IMR-90 (cell line): ENCODE data around the gene ANAPC5.

Source experiments
- BHLHE40 ChIP-seq: fragments of 150-350 bp; IDR thresholded peaks from 2 replicates; pipeline ENCODE4 v1.6.1; 2016; ENCODE audit warnings: mild to moderate bottlenecking, low read depth, low read length
- CEBPB ChIP-seq: IDR thresholded peaks from 2 replicates; pipeline ENCODE4 v1.6.1; 2012; ENCODE audit warnings: low read depth, low read length, improper control_type of control experiment
- FOS ChIP-seq: fragments of 150-350 bp; IDR thresholded peaks from 2 replicates; pipeline ENCODE4 v1.6.1; 2016; ENCODE audit warnings: low read depth, low read length
- MAFK ChIP-seq: IDR thresholded peaks from 2 replicates; pipeline ENCODE4 v1.6.1; 2012; ENCODE audit warnings: low read depth, low read length, improper control_type of control experiment
- MAZ ChIP-seq: IDR thresholded peaks from 2 replicates; pipeline ENCODE4 v1.6.1; 2012; ENCODE audit warnings: low read depth, mild to moderate bottlenecking, low read length, improper control_type of control experiment, moderate library complexity, borderline replicate concordance
- MXI1 ChIP-seq: IDR thresholded peaks from 2 replicates; pipeline ENCODE4 v1.6.1; 2012; ENCODE audit warnings: low read depth, mild to moderate bottlenecking, low read length, moderate library complexity, borderline replicate concordance
- POLR2A ChIP-seq: IDR thresholded peaks from 2 replicates; pipeline ENCODE4 v1.6.1; 2012; ENCODE audit warnings: mild to moderate bottlenecking, low read depth, low read length
- RAD21 ChIP-seq: IDR thresholded peaks from 2 replicates; pipeline ENCODE4 v1.6.1; 2012; ENCODE audit warnings: low read length, improper control_type of control experiment
- SMC3 ChIP-seq: fragments of 150-350 bp; IDR thresholded peaks from 2 replicates; pipeline ENCODE4 v1.6.1; 2016; ENCODE audit warnings: low read depth, mild to moderate bottlenecking, antibody characterized with exemption, low read length, moderate library complexity
- TF ChIP-seq, protein P1 (sequence below): conservative IDR thresholded peaks from 2 replicates; pipeline ENCODE4 v1.5.1; 2012; ENCODE audit warnings: mild to moderate bottlenecking, low read depth, low read length, improper control_type of control experiment
- TF ChIP-seq, protein P2 (sequence below): fragments of 150-350 bp; IDR thresholded peaks from 2 replicates; pipeline ENCODE4 v1.6.1; 2017; ENCODE audit warnings: mild to moderate bottlenecking, antibody characterized with exemption, low read length, low read depth

DNA sequence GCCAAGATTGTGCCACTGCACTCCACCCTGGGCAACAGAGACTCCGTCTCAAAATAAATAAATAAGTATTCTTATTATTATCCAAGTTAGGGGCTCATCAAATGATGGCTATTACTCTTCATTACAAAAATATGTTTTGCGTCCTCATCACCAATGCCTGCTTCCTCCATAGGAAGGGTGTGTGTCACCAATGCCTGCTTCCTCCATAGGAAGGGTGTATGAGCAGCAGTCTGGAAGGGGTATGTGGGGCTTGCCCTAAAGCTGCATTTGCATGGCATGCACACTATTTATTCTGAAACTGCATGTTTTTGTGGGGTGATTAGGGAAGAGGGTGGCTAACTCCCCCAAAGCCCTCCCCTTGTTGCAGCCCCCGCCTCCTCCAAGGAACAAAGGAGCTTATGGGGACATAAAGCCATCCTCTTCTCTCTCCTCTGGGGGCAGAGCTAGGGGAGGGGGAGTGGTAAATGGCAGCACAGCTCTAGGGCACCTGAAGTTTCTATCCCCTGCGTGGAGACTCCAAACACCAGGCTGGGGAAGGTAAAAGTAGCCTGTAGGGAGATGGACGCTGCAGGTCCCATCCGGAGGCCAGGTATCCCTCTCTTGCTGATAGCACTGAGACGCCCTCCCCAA is 57.0 kb downstream of the ANAPC5 start:
- TF ChIP-seq, protein P1, sequence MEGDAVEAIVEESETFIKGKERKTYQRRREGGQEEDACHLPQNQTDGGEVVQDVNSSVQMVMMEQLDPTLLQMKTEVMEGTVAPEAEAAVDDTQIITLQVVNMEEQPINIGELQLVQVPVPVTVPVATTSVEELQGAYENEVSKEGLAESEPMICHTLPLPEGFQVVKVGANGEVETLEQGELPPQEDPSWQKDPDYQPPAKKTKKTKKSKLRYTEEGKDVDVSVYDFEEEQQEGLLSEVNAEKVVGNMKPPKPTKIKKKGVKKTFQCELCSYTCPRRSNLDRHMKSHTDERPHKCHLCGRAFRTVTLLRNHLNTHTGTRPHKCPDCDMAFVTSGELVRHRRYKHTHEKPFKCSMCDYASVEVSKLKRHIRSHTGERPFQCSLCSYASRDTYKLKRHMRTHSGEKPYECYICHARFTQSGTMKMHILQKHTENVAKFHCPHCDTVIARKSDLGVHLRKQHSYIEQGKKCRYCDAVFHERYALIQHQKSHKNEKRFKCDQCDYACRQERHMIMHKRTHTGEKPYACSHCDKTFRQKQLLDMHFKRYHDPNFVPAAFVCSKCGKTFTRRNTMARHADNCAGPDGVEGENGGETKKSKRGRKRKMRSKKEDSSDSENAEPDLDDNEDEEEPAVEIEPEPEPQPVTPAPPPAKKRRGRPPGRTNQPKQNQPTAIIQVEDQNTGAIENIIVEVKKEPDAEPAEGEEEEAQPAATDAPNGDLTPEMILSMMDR: no peak
- TF ChIP-seq POLR2A: no peak
- no peak for TF ChIP-seq MAFK
- no peak for TF ChIP-seq CEBPB
- TF ChIP-seq SMC3: no peak
- TF ChIP-seq RAD21: no peak
- TF ChIP-seq, protein P2, sequence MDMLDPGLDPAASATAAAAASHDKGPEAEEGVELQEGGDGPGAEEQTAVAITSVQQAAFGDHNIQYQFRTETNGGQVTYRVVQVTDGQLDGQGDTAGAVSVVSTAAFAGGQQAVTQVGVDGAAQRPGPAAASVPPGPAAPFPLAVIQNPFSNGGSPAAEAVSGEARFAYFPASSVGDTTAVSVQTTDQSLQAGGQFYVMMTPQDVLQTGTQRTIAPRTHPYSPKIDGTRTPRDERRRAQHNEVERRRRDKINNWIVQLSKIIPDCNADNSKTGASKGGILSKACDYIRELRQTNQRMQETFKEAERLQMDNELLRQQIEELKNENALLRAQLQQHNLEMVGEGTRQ: no peak
- TF ChIP-seq BHLHE40: no peak
- TF ChIP-seq FOS: no peak
- TF ChIP-seq MXI1: no peak
- no peak for TF ChIP-seq MAZ
